Fibroblast of lung (primary cell): ENCODE results near the gene AMN. TPM values are rescaled to one million over a fixed set of nuclear protein-coding genes. Genes with fewer than 3 reads are reported as not detected.

Experiments
- DNase-seq, 2 donors: peaks; one replicate each; pipeline versions ENCODE4 v3.0.0 to v3.0.0-alpha.2; 2010; ENCODE audit warnings: low read depth in 2 of 2
- H2AFZ ChIP-seq: 2 replicates; pipeline ENCODE4 v1.5.1; 2012; ENCODE audit warnings: low read length, control low read depth, inconsistent platforms
- H3K27ac ChIP-seq: 2 replicates; pipeline ENCODE4 v1.5.1; 2011; ENCODE audit warnings: low read length, control low read depth; ENCODE audit not compliant: insufficient read depth
- H3K27me3 ChIP-seq: 2 replicates; pipeline ENCODE4 v1.5.1; 2011; ENCODE audit warnings: mild to moderate bottlenecking, low read length; ENCODE audit not compliant: control insufficient read depth, insufficient read depth
- H3K36me3 ChIP-seq: 2 replicates; pipeline ENCODE4 v1.5.1; 2011; ENCODE audit warnings: low read length; ENCODE audit not compliant: control insufficient read depth, insufficient read depth
- H3K4me1 ChIP-seq: 2 replicates; pipeline ENCODE4 v1.5.1; 2011; ENCODE audit warnings: low read length; ENCODE audit not compliant: control insufficient read depth, insufficient read depth; ENCODE audit errors: extremely low read depth
- H3K4me2 ChIP-seq: 2 replicates; pipeline ENCODE4 v1.5.1; 2011; ENCODE audit warnings: low read length, control low read depth; ENCODE audit not compliant: insufficient read depth; ENCODE audit errors: extremely low read depth
- H3K4me3 ChIP-seq, 4 experiments: fragments of 200-600 bp in 1 of 4; sonication (generic) in 1 of 4; replicated peaks in 1 of 4; 2 replicates each; pipeline ENCODE4 v1.5.1; 2011 to 2016; ENCODE audit warnings: low read length in 4 of 4, low read depth in 3 of 4, mild to moderate bottlenecking in 3 of 4, control low read depth in 2 of 4, inconsistent platforms in 1 of 4, mixed read lengths in 1 of 4; ENCODE audit not compliant: insufficient read depth in 1 of 4; ENCODE audit errors: control extremely low read depth in 1 of 4
- H3K79me2 ChIP-seq: 2 replicates; pipeline ENCODE4 v1.5.1; 2012; ENCODE audit warnings: mild to moderate bottlenecking, low read length, inconsistent platforms; ENCODE audit not compliant: control insufficient read depth, insufficient read depth
- H3K9ac ChIP-seq: 2 replicates; pipeline ENCODE4 v1.5.1; 2011; ENCODE audit warnings: mild to moderate bottlenecking, low read length, control low read depth; ENCODE audit not compliant: insufficient read depth
- H3K9me3 ChIP-seq: 2 replicates; pipeline ENCODE4 v1.5.1; 2012; ENCODE audit warnings: low read depth, low read length; ENCODE audit not compliant: control insufficient read depth, insufficient read depth
- H4K20me1 ChIP-seq: 2 replicates; pipeline ENCODE4 v1.5.1; 2011; ENCODE audit warnings: low read length; ENCODE audit not compliant: control insufficient read depth, insufficient read depth; ENCODE audit errors: extremely low read depth
- EZH2 ChIP-seq: IDR thresholded peaks from 2 replicates; pipeline ENCODE4 v1.5.1; 2012; ENCODE audit warnings: low read length, control low read depth, mild to moderate bottlenecking; ENCODE audit errors: missing control alignments
- polyA plus RNA-seq, 2 donors: library from polyadenylated mRNA; depleted of rRNA in 1 of 2; stranded (reverse) in 1 of 2; unstranded in 1 of 2; fragments of >200 nt; gene quantifications; 2 replicates each; pipeline ENCODE4 v1.2.1, GENCODE V29; 2011 to 2012; ENCODE audit warnings: missing spikeins in 1 of 2
- total RNA-seq: library from RNA; depleted of rRNA; stranded (reverse); fragments of >200 nt; gene quantifications from 2 replicates; pipeline ENCODE4 v1.2.1, GENCODE V29; 2014
- TF ChIP-seq, protein P1 (sequence below), 2 donors: IDR thresholded peaks in 1 of 2; conservative IDR thresholded peaks in 1 of 2; 1 replicate in 1 of 2; 2 replicates in 1 of 2; pipeline ENCODE4 v1.5.1; 2011 to 2012; ENCODE audit warnings: low read length in 2 of 2, control low read depth in 1 of 2, inconsistent platforms in 1 of 2, low read depth in 1 of 2, mild to moderate bottlenecking in 1 of 2

AMN gene
- total and polyA plus RNA-seq, 2 donors (not counting 1 experiment from before 2014, with no cell fraction given): under 0.01 TPM; not detected in 1

DNA sequence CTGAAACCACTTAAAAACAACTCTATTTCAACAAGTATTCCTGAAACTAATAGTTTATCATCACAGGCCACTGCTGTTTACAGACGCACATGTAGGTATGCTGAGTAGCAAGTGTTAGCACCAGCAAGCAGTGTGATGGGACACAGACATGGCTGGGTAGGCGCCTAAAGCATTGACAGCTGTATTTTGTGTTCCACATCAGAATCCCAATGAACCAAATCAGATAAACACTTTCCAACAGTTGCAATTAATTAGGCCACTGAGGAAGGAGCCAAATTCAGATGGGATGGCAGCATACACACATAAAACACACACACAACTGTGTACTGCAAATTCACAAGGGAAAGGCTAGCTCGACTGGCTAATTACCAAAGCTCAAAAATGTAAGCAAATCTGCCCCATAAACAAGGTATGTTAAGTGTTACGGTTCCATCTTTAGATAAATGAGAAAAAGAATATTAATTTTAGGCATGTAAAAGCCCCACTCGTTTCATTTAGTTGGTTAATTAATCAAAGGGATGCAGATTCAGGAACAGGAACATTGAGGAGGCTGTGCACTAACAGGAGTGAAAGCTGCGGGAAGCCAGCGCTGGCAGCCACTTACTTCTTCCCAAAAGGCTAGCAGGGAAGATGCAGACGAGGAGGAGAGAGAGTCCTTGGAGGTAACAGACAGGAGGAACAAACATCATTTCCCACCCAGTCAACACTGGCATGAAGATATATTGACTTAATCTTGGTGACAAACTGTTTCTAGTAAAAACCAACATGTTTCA is 33.4 kb downstream of the AMN start:
- Histone ChIP-seq H3K27me3 (no peaks in the 10 kb centered on the region), H3K4me3 (no peak overlapping the region), H3K9ac (no peak overlapping the region), H3K79me2 (no peaks in the 10 kb centered on the region), H3K27ac (no peak overlapping the region), H3K36me3 (peaks cover 35% of the 10 kb centered on the region), H3K4me1 (no peaks in the 10 kb centered on the region), H3K9me3 (no peaks in the 10 kb centered on the region), H4K20me1 (no peaks in the 10 kb centered on the region), H2AFZ (no peak overlapping the region), H3K4me2 (no peak overlapping the region)
- TF ChIP-seq, protein P1, sequence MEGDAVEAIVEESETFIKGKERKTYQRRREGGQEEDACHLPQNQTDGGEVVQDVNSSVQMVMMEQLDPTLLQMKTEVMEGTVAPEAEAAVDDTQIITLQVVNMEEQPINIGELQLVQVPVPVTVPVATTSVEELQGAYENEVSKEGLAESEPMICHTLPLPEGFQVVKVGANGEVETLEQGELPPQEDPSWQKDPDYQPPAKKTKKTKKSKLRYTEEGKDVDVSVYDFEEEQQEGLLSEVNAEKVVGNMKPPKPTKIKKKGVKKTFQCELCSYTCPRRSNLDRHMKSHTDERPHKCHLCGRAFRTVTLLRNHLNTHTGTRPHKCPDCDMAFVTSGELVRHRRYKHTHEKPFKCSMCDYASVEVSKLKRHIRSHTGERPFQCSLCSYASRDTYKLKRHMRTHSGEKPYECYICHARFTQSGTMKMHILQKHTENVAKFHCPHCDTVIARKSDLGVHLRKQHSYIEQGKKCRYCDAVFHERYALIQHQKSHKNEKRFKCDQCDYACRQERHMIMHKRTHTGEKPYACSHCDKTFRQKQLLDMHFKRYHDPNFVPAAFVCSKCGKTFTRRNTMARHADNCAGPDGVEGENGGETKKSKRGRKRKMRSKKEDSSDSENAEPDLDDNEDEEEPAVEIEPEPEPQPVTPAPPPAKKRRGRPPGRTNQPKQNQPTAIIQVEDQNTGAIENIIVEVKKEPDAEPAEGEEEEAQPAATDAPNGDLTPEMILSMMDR (conservative IDR thresholded peaks at IDR 0.05 in 1 of 2, IDR thresholded peaks at IDR 0.05 in 1 of 2; ENCODE audit: low read depth in 1 of 2, low read length in 2 of 2): no peak
- no peak for TF ChIP-seq EZH2
- no peak for DNase-seq

DNA sequence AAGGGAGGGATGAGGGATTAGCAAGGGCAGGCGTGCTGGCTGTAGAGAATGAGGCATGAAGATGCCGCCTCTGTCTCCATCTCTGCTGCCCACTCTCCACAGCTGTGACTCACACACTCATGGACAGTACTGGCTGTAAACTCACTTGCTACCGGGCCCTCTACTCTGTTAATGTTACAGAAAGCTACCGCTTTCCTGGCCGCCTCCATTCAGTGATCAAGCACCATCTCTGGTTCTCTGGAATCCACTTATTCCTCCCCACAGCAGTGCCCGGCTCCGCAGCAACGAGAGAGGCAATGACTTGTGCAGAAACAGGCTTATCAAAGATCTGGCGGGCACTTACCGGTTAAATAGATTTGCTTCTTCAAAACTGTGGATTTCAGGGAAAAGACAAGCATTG is 34.8 kb downstream of the AMN start:
- TF ChIP-seq, protein P1 (conservative IDR thresholded peaks at IDR 0.05 in 1 of 2, IDR thresholded peaks at IDR 0.05 in 1 of 2; ENCODE audit: low read depth in 1 of 2, low read length in 2 of 2): no peak
- no peak for TF ChIP-seq EZH2
- H3K4me3 ChIP-seq: no peak overlapping the region
- H3K36me3 ChIP-seq: peaks cover 33% of the 10 kb centered on the region
- H3K4me2 ChIP-seq: no peak overlapping the region
- H3K27ac ChIP-seq: no peak overlapping the region
- no peaks in the 10 kb centered on the region for H3K4me1 ChIP-seq
- H3K9me3 ChIP-seq: no peaks in the 10 kb centered on the region
- no peaks in the 10 kb centered on the region for H3K79me2 ChIP-seq
- no peaks in the 10 kb centered on the region for H3K27me3 ChIP-seq
- peak in 1 of 2 donors; percentile 65 for DNase-seq
- H4K20me1 ChIP-seq: no peaks in the 10 kb centered on the region
- no peak overlapping the region for H3K9ac ChIP-seq
- H2AFZ ChIP-seq: no peak overlapping the region

DNA sequence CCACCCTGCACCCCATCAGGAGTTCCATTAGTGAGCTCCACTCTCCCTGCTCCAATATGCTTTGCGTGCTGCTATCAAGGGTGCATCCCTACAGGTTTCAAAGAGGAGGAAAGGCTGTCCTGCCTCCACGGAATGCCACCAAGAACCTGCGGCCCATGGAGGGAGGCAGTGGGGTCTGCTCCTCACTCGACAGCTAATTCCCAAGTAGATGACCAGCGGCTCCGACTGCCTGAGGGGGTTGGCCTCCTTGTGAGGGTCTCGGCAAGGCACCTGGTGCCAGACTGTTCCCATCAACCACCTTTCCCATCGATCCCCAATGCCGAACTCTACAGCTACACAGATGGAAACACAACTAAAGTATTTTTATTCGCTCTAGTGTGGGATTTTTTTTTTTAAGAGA is 36.0 kb downstream of the AMN start:
- DNase-seq: no peak
- peaks cover 26% of the 10 kb centered on the region for H3K36me3 ChIP-seq

More for the DNA sequence above, 36.0 kb downstream of the AMN start:
- no peaks in the 10 kb centered on the region for H3K4me1 ChIP-seq
- H2AFZ ChIP-seq: no peak overlapping the region
- no peaks in the 10 kb centered on the region for H3K79me2 ChIP-seq
- no peaks in the 10 kb centered on the region for H4K20me1 ChIP-seq
- H3K27ac ChIP-seq: no peak overlapping the region
- no peaks in the 10 kb centered on the region for H3K27me3 ChIP-seq
- no peak overlapping the region for H3K4me3 ChIP-seq
- TF ChIP-seq, protein P1 (conservative IDR thresholded peaks at IDR 0.05 in 1 of 2, IDR thresholded peaks at IDR 0.05 in 1 of 2; ENCODE audit: low read depth in 1 of 2, low read length in 2 of 2): no peak
- TF ChIP-seq EZH2: no peak
- no peaks in the 10 kb centered on the region for H3K9me3 ChIP-seq
- H3K4me2 ChIP-seq: no peak overlapping the region
- H3K9ac ChIP-seq: no peak overlapping the region
